Memory B cell (primary cell): ENCODE measurements around the gene SUPT4H1.

ENCODE experiments used
- ATAC-seq: fragments of 150-1000 bp; cut with Tn5 transposase; 2 replicates; pipeline ENCODE4 v1.10.0; 2021; ENCODE audit warnings: low read depth, mild to moderate bottlenecking, moderate library complexity
- DNase-seq, 2 donors: peaks; one replicate each; pipeline ENCODE4 v3.0.0; 2022; ENCODE audit warnings: low spot score in 2 of 2
- H3K27ac Mint-ChIP-seq: one replicate; pipeline ENCODE4 v1.8.0; 2022; ENCODE audit warnings: mild to moderate bottlenecking, moderate library complexity, mixed read lengths
- H3K27me3 Mint-ChIP-seq: one replicate; pipeline ENCODE4 v1.8.0; 2022; ENCODE audit warnings: mixed read lengths
- H3K36me3 Mint-ChIP-seq: one replicate; pipeline ENCODE4 v1.8.0; 2022; ENCODE audit warnings: mild to moderate bottlenecking, mixed read lengths
- H3K4me1 Mint-ChIP-seq: one replicate; pipeline ENCODE4 v1.8.0; 2022; ENCODE audit warnings: mixed read lengths
- H3K4me3 Mint-ChIP-seq: one replicate; pipeline ENCODE4 v1.8.0; 2022; ENCODE audit warnings: mild to moderate bottlenecking, moderate library complexity, mixed read lengths
- H3K9me3 Mint-ChIP-seq: one replicate; pipeline ENCODE4 v1.8.0; 2022; ENCODE audit warnings: mixed read lengths

SUPT4H1 gene

GRCh38 chr17:58320163-58320558, 31.8 kb downstream of the SUPT4H1 start:
- ATAC-seq (no peak), DNase-seq (no peak)
- no peak overlapping the region for H3K4me3 Mint-ChIP-seq
- peak overlapping the region; percentile 48 for H3K27ac Mint-ChIP-seq
- H3K27me3 Mint-ChIP-seq, result no peaks in the 10 kb centered on the region
- H3K9me3 Mint-ChIP-seq, result no peaks in the 10 kb centered on the region
- H3K36me3 Mint-ChIP-seq, result peaks cover 4% of the 10 kb centered on the region
- peaks cover 18% of the 10 kb centered on the region for H3K4me1 Mint-ChIP-seq

DNA sequence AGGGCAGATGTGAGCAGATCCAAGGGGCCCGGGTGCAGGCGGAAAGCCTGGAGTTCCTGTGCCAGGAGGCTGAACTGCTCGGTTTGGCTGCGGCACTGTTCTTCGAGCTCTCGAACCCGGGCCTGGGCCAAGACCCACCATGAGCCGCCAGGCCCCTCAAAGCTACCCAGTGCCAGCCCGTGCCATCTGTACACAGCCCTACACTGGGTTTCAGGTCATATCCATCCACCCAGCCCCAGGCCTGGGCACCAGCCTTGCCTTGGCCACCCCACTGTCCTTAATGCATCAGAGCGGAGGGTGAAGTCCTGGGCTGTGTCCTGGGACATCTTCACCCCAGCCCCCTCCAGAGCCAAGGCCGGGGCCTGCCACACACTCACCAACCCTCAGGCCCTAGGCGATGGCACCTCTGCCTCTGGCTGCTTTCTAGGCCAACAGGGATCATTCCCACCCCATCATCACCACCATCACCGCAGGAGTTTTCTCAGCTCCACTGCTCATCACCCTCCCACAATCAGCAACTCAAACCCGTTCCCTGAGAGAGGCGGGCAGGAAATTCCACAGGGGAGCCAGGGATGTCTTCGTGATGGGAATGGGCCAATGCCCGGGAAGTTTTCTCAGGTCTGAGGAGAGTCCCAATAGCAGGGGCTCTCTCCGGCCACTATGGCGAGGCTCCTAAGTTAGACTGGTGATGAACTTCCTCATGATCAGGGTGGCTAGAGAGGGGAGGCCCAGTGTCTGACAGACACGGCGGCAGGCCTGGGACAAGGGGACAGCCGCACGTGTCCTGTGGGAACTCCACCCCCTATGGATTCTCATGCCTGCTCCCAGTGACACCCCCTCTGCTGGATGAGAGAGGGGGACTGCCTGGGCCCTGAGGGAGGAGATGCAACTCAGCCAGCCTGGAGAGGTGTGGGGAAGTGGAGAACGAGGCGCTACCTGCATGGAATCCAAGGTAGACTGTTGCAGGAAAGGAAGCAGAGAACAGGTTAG, 32.5 kb downstream of the SUPT4H1 start:
- no peak for DNase-seq
- H3K27ac Mint-ChIP-seq, result peak overlapping the region; percentile 48
- H3K9me3 Mint-ChIP-seq, result no peaks in the 10 kb centered on the region
- no peak for ATAC-seq
- peaks cover 16% of the 10 kb centered on the region for H3K4me1 Mint-ChIP-seq
- H3K27me3 Mint-ChIP-seq, result no peaks in the 10 kb centered on the region
- H3K4me3 Mint-ChIP-seq, result no peak overlapping the region
- peaks cover 4% of the 10 kb centered on the region for H3K36me3 Mint-ChIP-seq

- Mint-ChIP-seq H3K4me1 (peaks cover 16% of the 10 kb centered on the region), H3K36me3 (peaks cover 4% of the 10 kb centered on the region), H3K27me3 (no peaks in the 10 kb centered on the region), H3K9me3 (no peaks in the 10 kb centered on the region), H3K4me3 (no peak overlapping the region), H3K27ac (peak overlapping the region; percentile 74)
- no peak for ATAC-seq
- no peak for DNase-seq
Observed at GRCh38 chr17:58318627-58319172, 33.3 kb downstream of the SUPT4H1 start.

GRCh38 chr17:58318065-58318481, 33.9 kb downstream of the SUPT4H1 start:
- DNase-seq (no peak), ATAC-seq (no peak)
- Mint-ChIP-seq H3K36me3 (peaks cover 4% of the 10 kb centered on the region), H3K4me3 (no peak overlapping the region), H3K4me1 (peaks cover 14% of the 10 kb centered on the region), H3K9me3 (no peaks in the 10 kb centered on the region), H3K27me3 (no peaks in the 10 kb centered on the region), H3K27ac (peak overlapping the region; percentile 74)

- Mint-ChIP-seq H3K27ac (peak overlapping the region; percentile 74), H3K36me3 (peaks cover 4% of the 10 kb centered on the region), H3K4me3 (no peak overlapping the region), H3K27me3 (no peaks in the 10 kb centered on the region), H3K9me3 (no peaks in the 10 kb centered on the region), H3K4me1 (peaks cover 14% of the 10 kb centered on the region)
- DNase-seq (peak; percentile 70 to 79), ATAC-seq (peak; percentile 97)
Observed at GRCh38 chr17:58317421-58318064, 34.5 kb downstream of the SUPT4H1 start.

DNA sequence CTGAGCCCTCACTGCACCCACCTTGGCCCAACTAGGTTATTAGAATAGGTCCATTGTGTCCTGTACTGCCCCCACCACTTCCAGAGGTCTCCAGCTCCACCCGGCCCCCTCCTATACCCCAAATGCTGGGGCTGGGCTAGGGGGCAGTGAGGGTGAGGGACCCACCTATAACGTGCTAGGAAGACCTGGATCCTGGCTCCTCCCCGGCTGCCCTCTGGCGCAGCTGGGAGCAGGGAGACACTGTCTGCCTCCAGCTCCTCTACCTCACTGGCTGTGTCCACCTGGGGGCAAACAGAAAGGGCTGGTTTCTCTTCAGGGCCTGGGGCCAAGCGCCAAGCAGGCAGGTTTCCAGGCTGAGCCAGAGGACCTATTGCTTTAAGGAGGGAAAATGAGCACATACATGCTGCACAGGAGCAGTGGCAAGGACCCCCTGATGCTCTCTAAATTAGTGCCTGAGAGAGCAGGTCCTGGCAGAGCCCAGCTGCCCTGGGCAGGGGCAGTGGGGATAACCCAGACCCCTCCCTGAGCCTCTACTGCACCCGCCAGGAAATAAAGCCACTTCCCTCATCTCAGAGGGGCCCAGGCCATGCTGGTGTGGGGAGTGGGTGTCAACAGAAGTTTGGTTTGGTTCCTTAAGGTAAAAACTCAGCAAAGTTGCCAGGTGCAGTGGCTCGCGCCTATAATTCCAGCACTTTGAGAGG, 35.6 kb downstream of the SUPT4H1 start:
- no peak overlapping the region for H3K4me3 Mint-ChIP-seq
- H3K27ac Mint-ChIP-seq, result no peak overlapping the region
- H3K27me3 Mint-ChIP-seq, result no peaks in the 10 kb centered on the region
- ATAC-seq, result no peak
- H3K4me1 Mint-ChIP-seq, result peaks cover 10% of the 10 kb centered on the region
- H3K36me3 Mint-ChIP-seq, result no peaks in the 10 kb centered on the region
- H3K9me3 Mint-ChIP-seq, result no peaks in the 10 kb centered on the region
- DNase-seq, result no peak

DNA sequence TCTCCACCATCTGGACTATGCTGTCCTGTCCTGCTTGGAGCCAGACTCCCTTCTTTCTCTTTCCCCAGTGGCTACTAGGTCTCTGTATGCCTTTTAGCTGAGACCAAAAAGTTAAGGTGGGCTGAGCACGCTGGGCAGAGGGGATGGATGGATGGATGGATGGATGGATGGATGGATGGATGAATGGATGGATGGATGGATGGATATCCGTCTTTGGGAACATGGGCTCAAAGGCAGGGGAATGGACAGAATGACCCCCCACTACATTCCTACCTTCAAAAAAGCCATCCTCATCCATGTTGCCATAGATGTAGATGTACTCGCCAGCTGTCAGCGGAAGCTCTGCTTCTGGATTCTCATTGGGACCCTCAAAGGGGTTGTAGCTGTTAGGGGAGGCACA, 36.3 kb downstream of the SUPT4H1 start:
- H3K27ac Mint-ChIP-seq, result no peak overlapping the region
- DNase-seq (no peak), ATAC-seq (no peak)
- no peaks in the 10 kb centered on the region for H3K27me3 Mint-ChIP-seq
- peaks cover 10% of the 10 kb centered on the region for H3K4me1 Mint-ChIP-seq
- no peaks in the 10 kb centered on the region for H3K9me3 Mint-ChIP-seq
- no peaks in the 10 kb centered on the region for H3K36me3 Mint-ChIP-seq
- H3K4me3 Mint-ChIP-seq, result no peak overlapping the region

GRCh38 chr17:58315281-58315711, 36.7 kb downstream of the SUPT4H1 start:
- no peaks in the 10 kb centered on the region for H3K36me3 Mint-ChIP-seq
- H3K27ac Mint-ChIP-seq, result no peak overlapping the region
- no peaks in the 10 kb centered on the region for H3K9me3 Mint-ChIP-seq
- no peak for DNase-seq
- peaks cover 10% of the 10 kb centered on the region for H3K4me1 Mint-ChIP-seq
- no peaks in the 10 kb centered on the region for H3K27me3 Mint-ChIP-seq
- no peak for ATAC-seq
- H3K4me3 Mint-ChIP-seq, result no peak overlapping the region

- H3K27ac Mint-ChIP-seq, result no peak overlapping the region
- peaks cover 12% of the 10 kb centered on the region for H3K4me1 Mint-ChIP-seq
- no peak for ATAC-seq
- no peaks in the 10 kb centered on the region for H3K36me3 Mint-ChIP-seq
- H3K27me3 Mint-ChIP-seq, result no peaks in the 10 kb centered on the region
- H3K9me3 Mint-ChIP-seq, result no peaks in the 10 kb centered on the region
- DNase-seq, result no peak
- H3K4me3 Mint-ChIP-seq, result no peak overlapping the region
Observed at GRCh38 chr17:58314706-58315015, 37.3 kb downstream of the SUPT4H1 start.

GRCh38 chr17:58313815-58314705, 37.9 kb downstream of the SUPT4H1 start:
- Mint-ChIP-seq H3K4me3 (no peak overlapping the region), H3K27me3 (no peaks in the 10 kb centered on the region), H3K4me1 (peaks cover 12% of the 10 kb centered on the region), H3K36me3 (no peaks in the 10 kb centered on the region), H3K9me3 (no peaks in the 10 kb centered on the region), H3K27ac (no peak overlapping the region)
- no peak for ATAC-seq
- no peak for DNase-seq

GRCh38 chr17:58312829-58313228, 39.2 kb downstream of the SUPT4H1 start:
- Mint-ChIP-seq H3K36me3 (peaks cover 2% of the 10 kb centered on the region), H3K27me3 (no peaks in the 10 kb centered on the region), H3K4me1 (peaks cover 9% of the 10 kb centered on the region), H3K4me3 (no peak overlapping the region), H3K9me3 (no peaks in the 10 kb centered on the region), H3K27ac (no peak overlapping the region)
- ATAC-seq (no peak), DNase-seq (no peak)

DNA sequence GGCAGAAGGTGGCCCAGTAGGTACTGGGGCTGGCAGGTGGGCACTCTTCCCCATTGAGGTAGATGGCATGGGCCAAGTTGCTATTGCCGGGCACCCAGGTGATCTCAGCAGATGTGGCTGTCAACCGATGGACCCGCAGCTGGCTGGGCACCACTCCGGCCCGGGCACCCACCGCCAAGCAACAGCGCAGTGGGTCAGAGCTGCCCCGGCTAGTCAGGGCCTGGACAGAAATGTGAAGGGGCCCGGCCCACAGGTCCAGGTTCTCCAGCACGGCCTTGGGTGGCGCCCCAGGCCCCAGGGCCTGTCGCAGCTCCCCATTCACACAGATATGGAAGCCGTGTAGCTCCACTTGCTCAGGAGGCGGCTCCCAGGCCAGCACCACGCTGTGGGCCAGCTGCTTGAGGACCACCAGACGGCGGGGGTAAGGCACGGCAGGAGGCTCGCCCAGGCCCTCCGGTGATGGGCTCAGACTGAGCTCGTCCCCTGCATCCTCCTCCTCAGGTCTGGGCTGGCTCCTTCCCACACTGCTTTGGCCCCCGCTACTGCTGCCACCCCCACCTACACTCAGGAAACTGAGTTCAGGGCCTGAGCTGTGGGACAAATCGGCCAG, 39.9 kb downstream of the SUPT4H1 start:
- peaks cover 2% of the 10 kb centered on the region for H3K36me3 Mint-ChIP-seq
- H3K4me1 Mint-ChIP-seq, result peaks cover 3% of the 10 kb centered on the region
- ATAC-seq (no peak), DNase-seq (no peak)
- H3K27ac Mint-ChIP-seq, result no peak overlapping the region
- no peak overlapping the region for H3K4me3 Mint-ChIP-seq
- no peaks in the 10 kb centered on the region for H3K9me3 Mint-ChIP-seq
- no peaks in the 10 kb centered on the region for H3K27me3 Mint-ChIP-seq

GRCh38 chr17:58311429-58311894, 40.5 kb downstream of the SUPT4H1 start:
- DNase-seq, result no peak
- Mint-ChIP-seq H3K4me1 (peaks cover 3% of the 10 kb centered on the region), H3K27ac (no peak overlapping the region), H3K4me3 (no peak overlapping the region), H3K27me3 (no peaks in the 10 kb centered on the region), H3K36me3 (peaks cover 2% of the 10 kb centered on the region), H3K9me3 (no peaks in the 10 kb centered on the region)
- ATAC-seq, result no peak
